ENCODE data around the gene SETBP1. TPM values are rescaled to one million over a fixed set of nuclear protein-coding genes. Genes with fewer than 3 reads are reported as not detected.

The SETBP1 gene
- total RNA-seq, 2 donors from 2014 or later, result 17.3 to 20.1 TPM

GRCh38 chr18:44741085-44741484 is 60.4 kb downstream of the SETBP1 start:
- Mint-ChIP-seq H3K36me3 (ENCODE audit: low read depth) (peaks cover 5% of the 10 kb centered on the region), H3K9me3 (no peaks in the 10 kb centered on the region), H3K4me1 (peaks cover 35% of the 10 kb centered on the region), H3K27me3 (ENCODE audit: insufficient read depth) (peaks cover 6% of the 10 kb centered on the region), H3K27ac (no peak overlapping the region), H3K4me3 (no peak overlapping the region)
- Histone ChIP-seq H3K27me3 (ENCODE audit: control insufficient read depth, insufficient read depth, low read length, poor library complexity, severe bottlenecking) (no peaks in the 10 kb centered on the region), H3K4me1 (ENCODE audit: control insufficient read depth, insufficient read depth, low read length) (peaks cover 7% of the 10 kb centered on the region), H3K9ac (ENCODE audit: extremely low read depth, low read length, poor library complexity, severe bottlenecking) (no peak overlapping the region), H3K36me3 (ENCODE audit: control insufficient read depth, insufficient read depth, low read length) (no peaks in the 10 kb centered on the region), H3K4me3 (ENCODE audit: low read length) (no peak overlapping the region), H3K9me3 (ENCODE audit: control insufficient read depth, low read length) (no peaks in the 10 kb centered on the region), H3K27ac (ENCODE audit: low read depth, low read length) (no peak overlapping the region)
- TF ChIP-seq CTCF (conservative IDR thresholded peaks at IDR 0.05), result no peak
- WGBS, 2 experiments (ENCODE audit: insufficient coverage in 1 of 2, insufficient read length in 1 of 2), result 92 to 93% methylated on average over 2 of the region's 2 CpGs
- no peak for DNase-seq

GRCh38 chr18:44741511-44741910 is 60.8 kb downstream of the SETBP1 start:
- peaks cover 5% of the 10 kb centered on the region for H3K36me3 Mint-ChIP-seq (ENCODE audit: low read depth)
- H3K4me1 Mint-ChIP-seq, result peaks cover 35% of the 10 kb centered on the region
- H3K27ac Mint-ChIP-seq, result no peak overlapping the region
- no peaks in the 10 kb centered on the region for H3K9me3 ChIP-seq (ENCODE audit: control insufficient read depth, low read length)
- peaks cover 7% of the 10 kb centered on the region for H3K4me1 ChIP-seq (ENCODE audit: control insufficient read depth, insufficient read depth, low read length)
- no peak for TF ChIP-seq CTCF (conservative IDR thresholded peaks at IDR 0.05)
- no peak overlapping the region for H3K4me3 Mint-ChIP-seq
- no peak overlapping the region for H3K27ac ChIP-seq (ENCODE audit: low read depth, low read length)
- H3K27me3 ChIP-seq (ENCODE audit: control insufficient read depth, insufficient read depth, low read length, poor library complexity, severe bottlenecking), result no peaks in the 10 kb centered on the region
- DNase-seq, result no peak
- H3K9ac ChIP-seq (ENCODE audit: extremely low read depth, low read length, poor library complexity, severe bottlenecking), result no peak overlapping the region
- no peaks in the 10 kb centered on the region for H3K36me3 ChIP-seq (ENCODE audit: control insufficient read depth, insufficient read depth, low read length)
- WGBS, 2 experiments (ENCODE audit: insufficient coverage in 1 of 2, insufficient read length in 1 of 2), result 94 to 100% methylated on average over 5 of the region's 5 CpGs
- no peak overlapping the region for H3K4me3 ChIP-seq (ENCODE audit: low read length)
- H3K27me3 Mint-ChIP-seq (ENCODE audit: insufficient read depth), result peaks cover 6% of the 10 kb centered on the region
- H3K9me3 Mint-ChIP-seq, result no peaks in the 10 kb centered on the region

GRCh38 chr18:44742126-44742525 is 61.4 kb downstream of the SETBP1 start:
- H3K4me1 Mint-ChIP-seq, result peaks cover 32% of the 10 kb centered on the region

More at GRCh38 chr18:44742126-44742525, 61.4 kb downstream of the SETBP1 start:
- Mint-ChIP-seq H3K9me3 (no peaks in the 10 kb centered on the region), H3K36me3 (ENCODE audit: low read depth) (peaks cover 5% of the 10 kb centered on the region), H3K27me3 (ENCODE audit: insufficient read depth) (peaks cover 6% of the 10 kb centered on the region), H3K27ac (no peak overlapping the region), H3K4me3 (no peak overlapping the region)
- Histone ChIP-seq H3K9ac (ENCODE audit: extremely low read depth, low read length, poor library complexity, severe bottlenecking) (no peak overlapping the region), H3K27ac (ENCODE audit: low read depth, low read length) (peak overlapping the region; percentile 99), H3K4me3 (ENCODE audit: low read length) (no peak overlapping the region), H3K36me3 (ENCODE audit: control insufficient read depth, insufficient read depth, low read length) (no peaks in the 10 kb centered on the region), H3K4me1 (ENCODE audit: control insufficient read depth, insufficient read depth, low read length) (peaks cover 7% of the 10 kb centered on the region), H3K27me3 (ENCODE audit: control insufficient read depth, insufficient read depth, low read length, poor library complexity, severe bottlenecking) (no peaks in the 10 kb centered on the region), H3K9me3 (ENCODE audit: control insufficient read depth, low read length) (no peaks in the 10 kb centered on the region)
- WGBS, 2 experiments (ENCODE audit: insufficient coverage in 1 of 2, insufficient read length in 1 of 2), result 93 to 100% methylated on average over 1 to 3 of the region's 3 CpGs
- DNase-seq, result no peak
- TF ChIP-seq CTCF (conservative IDR thresholded peaks at IDR 0.05), result no peak

All from endodermal cell (in vitro differentiated cells).